PC-3 (cell line): ENCODE results near the gene TOP2A. TPM values are rescaled to one million over a fixed set of nuclear protein-coding genes. Genes with fewer than 3 reads are reported as not detected.

Experiments used
- ATAC-seq: fragments of 200-7000 bp; cut with Tn5 transposase; 2 replicates; pipeline ENCODE4 v1.9.1; 2020; ENCODE audit warnings: mild to moderate bottlenecking, moderate library complexity
- BruUV-seq: library from RNA; stranded (reverse); fragments of 400-500 nt; replicated peaks from 2 replicates; lab custom pipeline; 2021; lab: Mats Ljungman, UMichigan
- CTCF ChIA-PET: fragments of 300-600 bp; sonication (Branson Sonifier 250); formaldehyde crosslinking; loops from one replicate; lab custom pipeline; 2022; ENCODE audit warnings: antibody characterized with exemption; lab: Charles Lee
- POLR2A ChIA-PET: fragments of 300-600 bp; sonication (Branson Sonifier 250); formaldehyde crosslinking; loops from one replicate; lab custom pipeline; 2022; ENCODE audit warnings: antibody characterized with exemption; ENCODE audit not compliant: unreplicated experiment; lab: Charles Lee
- DNase-seq: peaks from one replicate; pipeline ENCODE4 v3.0.0-alpha.2; 2015
- H2AFZ ChIP-seq: fragments of 300-600 bp; sonication (generic); 2 replicates; pipeline ENCODE4 v1.6.0; 2016; ENCODE audit warnings: antibody characterized with exemption, low read length
- H3F3A ChIP-seq: fragments of 300-600 bp; sonication (generic); one replicate; pipeline ENCODE4 v1.6.0; 2017; ENCODE audit warnings: antibody characterized with exemption, low read length, control low read depth, mild to moderate bottlenecking; ENCODE audit not compliant: unreplicated experiment
- H3K27ac ChIP-seq: fragments of 300-600 bp; sonication (generic); 2 replicates; pipeline ENCODE4 v1.5.1; 2016; ENCODE audit warnings: mild to moderate bottlenecking, low read length
- H3K27me3 ChIP-seq: fragments of 300-600 bp; sonication (generic); 2 replicates; pipeline ENCODE4 v1.6.1; 2016; ENCODE audit warnings: low read length, mixed read lengths
- H3K36me3 ChIP-seq: fragments of 300-600 bp; sonication (generic); 2 replicates; pipeline ENCODE4 v1.6.1; 2016; ENCODE audit warnings: low read depth, mixed run types, low read length, mixed read lengths
- H3K4me1 ChIP-seq: fragments of 300-600 bp; sonication (generic); 2 replicates; pipeline ENCODE4 v1.5.1; 2016; ENCODE audit warnings: low read length; ENCODE audit not compliant: insufficient read depth
- H3K4me2 ChIP-seq: fragments of 300-600 bp; sonication (generic); 2 replicates; pipeline ENCODE4 v1.6.0; 2016; ENCODE audit warnings: low read length
- H3K4me3 ChIP-seq: fragments of 300-600 bp; sonication (generic); 2 replicates; pipeline ENCODE4 v1.5.1; 2016; ENCODE audit warnings: mild to moderate bottlenecking, low read length, mixed read lengths
- H3K79me2 ChIP-seq: fragments of 300-600 bp; sonication (generic); 2 replicates; pipeline ENCODE4 v1.6.1; 2017; ENCODE audit warnings: low read length, mixed read lengths
- H3K9ac ChIP-seq: fragments of 300-600 bp; sonication (generic); 2 replicates; pipeline ENCODE4 v1.6.0; 2016; ENCODE audit warnings: mild to moderate bottlenecking, low read length
- H3K9me2 ChIP-seq: fragments of 300-600 bp; sonication (generic); replicated peaks from 2 replicates; pipeline ENCODE4 v1.6.1; 2016; ENCODE audit warnings: mixed run types, low read length, mixed read lengths
- H3K9me3 ChIP-seq: fragments of 300-600 bp; sonication (generic); 2 replicates; pipeline ENCODE4 v1.6.1; 2016; ENCODE audit warnings: low read length, mixed read lengths
- H4K20me1 ChIP-seq: fragments of 300-600 bp; sonication (generic); 2 replicates; pipeline ENCODE4 v1.6.1; 2016; ENCODE audit warnings: low read length, mixed read lengths
- CTCF ChIP-seq: fragments of 300-600 bp; sonication (generic); conservative IDR thresholded peaks from 2 replicates; pipeline ENCODE4 v1.5.1; 2017; ENCODE audit warnings: antibody characterized with exemption, low read depth, mild to moderate bottlenecking, low read length
- EZH2 ChIP-seq: fragments of 300-600 bp; sonication (generic); IDR thresholded peaks from one replicate; pipeline ENCODE4 v1.6.1; 2017; ENCODE audit warnings: antibody characterized with exemption, mild to moderate bottlenecking, low read length; ENCODE audit not compliant: unreplicated experiment
- EZH2phosphoT487 ChIP-seq: fragments of 300-600 bp; sonication (generic); IDR thresholded peaks from 2 replicates; pipeline ENCODE4 v1.6.1; 2018; ENCODE audit warnings: mild to moderate bottlenecking, antibody characterized with exemption, low read length, borderline replicate concordance
- intact Hi-C: fragments of 100-400 bp; cut with micrococcal nuclease; formaldehyde crosslinking; loops from 2 replicates; pipeline ENCODE4 v1.9.0; 2023
- total RNA-seq: library from RNA; depleted of rRNA; stranded (reverse); fragments of >200 nt; gene quantifications from 2 replicates; pipeline ENCODE4 v1.2.3, GENCODE V29; 2014

TOP2A gene
- total RNA-seq, 1 experiment from 2014 or later, result 104 TPM

DNA sequence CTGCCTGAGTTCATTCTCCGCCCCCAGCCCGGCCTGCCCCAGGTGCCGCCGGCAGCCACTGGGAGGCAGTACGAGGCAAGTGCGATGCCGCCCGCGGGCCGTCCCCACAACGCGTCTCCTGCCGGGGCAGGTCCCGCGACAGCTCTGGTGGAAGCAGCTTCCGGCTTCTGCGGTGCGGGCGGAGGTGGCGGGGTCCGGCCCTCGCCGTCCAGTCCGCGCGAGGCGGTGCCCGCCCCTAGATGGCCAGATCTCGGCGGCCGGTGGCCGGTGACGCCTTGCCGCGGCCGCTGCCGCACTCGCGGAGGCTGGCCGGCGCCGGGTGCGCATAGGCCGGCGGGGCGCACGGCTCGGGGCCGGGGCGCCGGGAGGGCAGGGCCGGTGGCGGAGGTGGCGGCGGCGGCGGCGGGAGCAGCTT is 55.0 kb downstream of the TOP2A start:
- Histone ChIP-seq H3K9ac (no peak overlapping the region), H3K27me3 (no peaks in the 10 kb centered on the region), H4K20me1 (no peaks in the 10 kb centered on the region), H3K79me2 (no peaks in the 10 kb centered on the region), H3K36me3 (no peaks in the 10 kb centered on the region), H3K4me2 (peak overlapping the region; percentile 84), H3K27ac (no peak overlapping the region), H3K4me3 (peak overlapping the region; percentile 67), H2AFZ (peak overlapping the region; percentile 75; the same call in 1 of the 2 replicates), H3K9me2 (no peaks in the 10 kb centered on the region), H3K4me1 (no peaks in the 10 kb centered on the region), H3F3A (no peaks in the 10 kb centered on the region), H3K9me3 (no peaks in the 10 kb centered on the region)
- TF ChIP-seq CTCF, result peak; percentile 66
- no peak for TF ChIP-seq EZH2phosphoT487
- peak; percentile 75 for DNase-seq
- POLR2A ChIA-PET, result interaction anchor here (0.5 kb wide), 1 partner anchor 48 kb away, joined by 3 read pairs; no protein-coding TSS in a partner anchor
- BruUV-seq, result no TSS peak
- ATAC-seq, result peak; percentile 79
- intact Hi-C loops, result no loop called here
- CTCF ChIA-PET, result interaction anchor here (0.6 to 1.0 kb wide), 2 partner anchors 171 to 197 kb away, joined by 3 to 4 read pairs; no protein-coding TSS in a partner anchor

DNA sequence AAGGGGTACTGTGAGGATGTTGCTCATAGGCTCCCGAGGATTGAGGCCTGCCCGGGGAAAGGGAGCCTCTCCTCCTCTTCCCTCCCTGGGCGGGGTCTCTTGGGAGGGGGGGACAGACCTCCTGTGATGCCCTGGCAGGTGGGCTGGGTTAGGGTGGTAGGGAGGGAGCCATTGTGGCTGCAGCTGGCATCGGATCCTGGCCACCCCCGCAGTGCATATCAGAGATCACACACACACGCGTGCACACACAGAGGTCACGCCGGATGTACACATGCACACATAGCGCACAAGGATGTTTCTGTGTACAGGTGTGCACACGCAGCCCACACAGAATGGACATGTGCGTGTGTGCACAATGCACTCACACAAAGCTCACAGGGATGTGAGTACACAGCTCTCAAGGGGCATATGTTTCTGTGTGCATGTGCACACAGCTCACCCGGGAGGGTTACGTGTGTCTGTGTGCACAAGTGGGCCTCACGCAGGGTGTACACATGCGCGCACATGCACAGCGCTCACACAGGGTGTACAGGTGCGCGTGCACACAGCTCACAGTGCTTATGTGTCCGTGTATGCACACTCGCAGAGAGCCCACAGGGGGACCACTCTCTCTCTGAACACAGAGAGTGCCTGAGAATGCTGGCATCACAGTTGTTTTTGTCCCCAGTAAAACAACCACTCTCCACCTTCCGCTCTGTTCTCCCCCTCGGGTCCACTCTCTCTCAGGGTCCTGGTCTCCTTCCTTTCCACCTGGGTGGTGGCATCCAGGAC is 55.6 kb downstream of the TOP2A start:
- H3K9me3 ChIP-seq, result no peaks in the 10 kb centered on the region
- peak overlapping the region; percentile 67; the same call in 1 of the 2 replicates for H3K4me3 ChIP-seq
- CTCF ChIA-PET, result interaction anchor here (0.6 to 1.0 kb wide), 2 partner anchors 172 to 198 kb away, joined by 3 to 4 read pairs; no protein-coding TSS in a partner anchor
- intact Hi-C loops, result no loop called here
- H3K27me3 ChIP-seq, result no peaks in the 10 kb centered on the region
- no peaks in the 10 kb centered on the region for H4K20me1 ChIP-seq
- TF ChIP-seq CTCF (no peak), EZH2phosphoT487 (no peak), EZH2 (no peak)
- no peaks in the 10 kb centered on the region for H3K36me3 ChIP-seq
- no peak overlapping the region for H3K9ac ChIP-seq
- POLR2A ChIA-PET, result interaction anchor here (0.5 kb wide), 1 partner anchor 48 kb away, joined by 3 read pairs; no protein-coding TSS in a partner anchor
- no peaks in the 10 kb centered on the region for H3K9me2 ChIP-seq
- H3K4me1 ChIP-seq, result no peaks in the 10 kb centered on the region
- no peak for ATAC-seq
- H3F3A ChIP-seq, result no peaks in the 10 kb centered on the region
- H2AFZ ChIP-seq, result peak overlapping the region; percentile 50; the same call in 1 of the 2 replicates
- H3K27ac ChIP-seq, result no peak overlapping the region
- DNase-seq, result no peak
- H3K4me2 ChIP-seq, result peak overlapping the region; percentile 84
- no peaks in the 10 kb centered on the region for H3K79me2 ChIP-seq
- no TSS peak for BruUV-seq
